NCI-H187 (cell line): ENCODE measurements around the gene PIK3R1.
"Not testable (repeated sequence)": the region's sequence is repeated elsewhere in the genome, so short reads cannot be mapped to it uniquely, and the experiment has no call there.

Experiments
- DNase-seq, 2 experiments: peaks; one replicate each; lab custom pipeline; 2025; lab: John Stamatoyannopoulos, UW

PIK3R1 gene

GRCh38 chr5:68193481-68194036, 22.0 kb upstream of the PIK3R1 start:
- no peak for DNase-seq

- no peak for DNase-seq
These were observed 21.2 kb upstream of the PIK3R1 start for GRCh38 chr5:68194386-68194785.

DNA sequence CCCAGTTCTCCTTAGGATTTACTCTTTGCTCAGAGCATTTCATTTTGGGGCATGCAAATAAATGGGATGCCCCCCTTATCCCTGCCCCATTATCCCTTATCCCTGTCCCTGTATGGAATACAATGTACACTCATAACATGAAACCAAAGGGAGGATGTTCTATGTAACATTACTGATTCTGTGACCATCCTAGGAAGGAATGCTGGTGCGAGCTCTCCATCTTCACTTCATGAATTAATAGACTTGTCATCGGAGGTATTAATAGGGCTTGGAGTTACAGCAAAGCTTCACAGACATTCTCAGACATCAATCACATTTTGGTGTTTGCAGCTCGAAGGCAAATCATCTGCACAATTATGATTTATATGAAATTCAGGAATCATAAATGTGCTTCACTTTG, 20.4 kb upstream of the PIK3R1 start:
- DNase-seq = no peak

DNA sequence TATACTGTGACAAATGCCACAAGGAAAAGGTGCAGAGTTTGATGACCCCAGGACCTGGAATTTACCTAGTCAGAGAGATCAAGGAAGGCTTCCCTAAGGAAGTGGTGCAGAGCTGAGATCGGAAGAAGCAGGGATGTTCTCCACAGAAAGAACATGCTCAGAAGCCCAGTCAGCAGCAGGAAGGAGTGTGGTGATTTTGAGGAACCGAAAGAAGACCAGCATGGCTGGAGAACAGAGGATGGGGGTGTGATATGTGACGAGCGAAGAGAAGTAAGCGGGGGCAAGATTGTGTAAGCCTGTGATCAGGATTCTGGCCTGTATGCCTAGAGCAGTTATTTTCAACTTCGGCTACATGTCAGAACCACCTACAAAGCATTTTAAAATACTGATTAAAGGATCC, 18.7 kb upstream of the PIK3R1 start:
- no peak for DNase-seq

GRCh38 chr5:68200288-68200687, 15.3 kb upstream of the PIK3R1 start:
- DNase-seq = no peak

DNA sequence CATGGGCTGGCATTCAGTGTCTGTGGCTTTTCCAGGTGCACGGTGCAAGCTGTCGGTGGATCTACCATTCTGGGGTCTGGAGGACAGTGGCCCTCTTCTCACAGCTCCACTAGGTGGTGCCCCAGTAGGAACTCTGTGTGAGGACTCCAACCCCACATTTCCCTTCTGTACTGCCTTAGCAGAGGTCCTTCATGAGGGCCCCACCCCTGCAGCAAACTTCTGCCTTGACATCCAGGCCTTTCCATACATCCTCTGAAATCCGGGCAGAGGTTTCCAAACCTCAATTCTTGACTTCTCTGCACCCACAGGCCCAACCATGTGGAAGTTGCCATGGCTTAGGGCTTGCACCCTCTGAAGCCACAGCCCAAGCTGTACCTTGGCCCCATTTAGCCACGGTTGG, 4.9 kb upstream of the PIK3R1 start:
- not testable (repeated sequence) for DNase-seq

- no peak for DNase-seq
These were observed 911 bp upstream of the PIK3R1 start for GRCh38 chr5:68214482-68215207.

DNA sequence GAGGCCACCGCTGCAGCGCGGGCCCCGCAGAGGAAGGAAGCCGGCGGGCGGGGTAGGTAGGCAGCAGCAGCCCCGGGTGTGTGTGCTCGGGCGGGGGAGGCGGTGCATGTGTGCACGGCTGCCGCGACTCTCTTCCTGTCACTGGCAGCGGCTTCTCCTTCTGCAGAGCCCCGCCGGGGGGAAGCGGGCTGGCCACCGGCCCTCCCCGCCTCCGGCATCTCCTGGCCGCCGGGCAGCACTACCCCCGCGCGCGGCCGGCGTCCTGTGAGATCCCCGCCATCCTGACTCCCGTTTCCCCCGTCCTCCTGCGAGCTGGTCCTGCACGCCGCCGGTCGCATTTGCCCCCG, 315 bp downstream of the PIK3R1 start:
- peak; percentile 77 to 85 for DNase-seq

- peak in 1 of 2 experiments; percentile 37 for DNase-seq
These were observed 890 bp downstream of the PIK3R1 start for GRCh38 chr5:68216245-68217046.

- no peak for DNase-seq
These were observed 1.4 kb downstream of the PIK3R1 start for GRCh38 chr5:68217047-68217355.

DNA sequence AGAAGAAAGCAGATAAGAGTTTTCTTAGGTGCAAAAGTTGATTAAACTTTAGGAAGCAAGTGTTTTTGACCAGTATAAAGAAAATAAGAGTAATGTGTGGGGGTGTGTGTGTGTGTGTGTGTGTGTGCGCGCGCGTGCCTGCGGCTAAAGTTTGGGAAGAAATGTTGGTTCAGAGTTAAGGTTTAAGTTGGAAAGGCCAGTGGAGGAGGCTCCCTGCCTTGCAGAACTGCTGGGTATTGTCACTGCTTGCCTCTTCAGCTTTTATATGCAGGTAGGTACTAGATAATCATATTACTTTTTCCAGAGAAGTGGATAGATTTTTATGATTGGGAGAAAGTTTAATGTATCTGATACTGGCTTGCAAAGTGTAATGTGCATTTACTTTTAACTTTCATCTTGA, 2.0 kb downstream of the PIK3R1 start:
- no peak for DNase-seq

DNA sequence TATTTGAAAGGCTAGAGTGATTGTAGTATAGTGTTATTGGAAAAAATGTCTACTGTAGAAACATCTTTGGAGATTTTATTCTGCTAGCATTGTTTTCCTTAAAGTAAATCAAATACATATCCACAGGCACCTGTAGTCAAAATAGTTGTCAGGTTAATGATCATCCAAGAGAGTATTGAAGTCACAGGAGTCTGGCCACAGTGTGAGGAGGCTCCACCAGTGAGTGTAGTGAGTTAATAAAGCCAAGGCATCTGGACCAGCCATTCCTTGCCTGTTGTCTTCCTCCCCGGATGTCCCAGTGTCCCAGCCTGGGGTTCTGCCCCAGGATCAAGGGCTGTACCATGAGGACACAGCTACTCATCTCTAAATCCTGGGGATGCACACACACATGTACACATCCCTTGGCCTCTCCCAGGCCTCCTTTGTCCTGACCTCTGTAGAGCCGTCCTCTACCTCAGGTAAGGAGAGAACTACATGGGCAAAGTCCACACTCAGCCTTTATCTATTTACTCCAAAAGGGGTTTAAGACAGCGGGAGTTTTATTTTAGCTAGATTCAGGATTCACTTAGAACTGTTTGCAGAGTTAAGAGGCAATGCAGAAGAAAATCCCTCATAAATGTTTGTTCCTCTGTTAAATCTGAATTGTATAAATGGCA, 3.7 kb downstream of the PIK3R1 start:
- no peak for DNase-seq

- no peak for DNase-seq
These were observed 4.7 kb downstream of the PIK3R1 start for GRCh38 chr5:68220260-68220659.

GRCh38 chr5:68220914-68221313, 5.4 kb downstream of the PIK3R1 start:
- DNase-seq = no peak

DNA sequence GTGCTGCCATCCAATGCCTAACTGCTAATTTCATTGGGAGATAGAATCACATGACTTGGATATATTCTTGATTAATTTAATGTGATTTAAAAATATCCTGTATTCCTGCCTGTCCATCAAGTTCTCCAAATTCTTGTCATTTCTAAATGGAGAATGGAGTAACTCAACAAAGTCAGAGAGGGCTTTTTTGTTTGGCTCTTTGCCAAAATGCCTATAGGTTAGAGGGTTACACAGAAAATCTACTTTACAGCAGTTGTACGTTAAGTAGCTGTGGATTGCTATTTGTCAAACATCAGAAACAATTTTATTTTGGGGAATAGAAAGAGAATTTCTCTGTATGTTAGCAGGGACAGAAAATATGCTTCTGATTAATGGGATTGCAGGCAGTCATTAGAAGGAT, 5.9 kb downstream of the PIK3R1 start:
- DNase-seq = no peak

- no peak for DNase-seq
These were observed 6.8 kb downstream of the PIK3R1 start for GRCh38 chr5:68222310-68222709.

- DNase-seq = no peak
These were observed 7.3 kb downstream of the PIK3R1 start for GRCh38 chr5:68222824-68223354.

DNA sequence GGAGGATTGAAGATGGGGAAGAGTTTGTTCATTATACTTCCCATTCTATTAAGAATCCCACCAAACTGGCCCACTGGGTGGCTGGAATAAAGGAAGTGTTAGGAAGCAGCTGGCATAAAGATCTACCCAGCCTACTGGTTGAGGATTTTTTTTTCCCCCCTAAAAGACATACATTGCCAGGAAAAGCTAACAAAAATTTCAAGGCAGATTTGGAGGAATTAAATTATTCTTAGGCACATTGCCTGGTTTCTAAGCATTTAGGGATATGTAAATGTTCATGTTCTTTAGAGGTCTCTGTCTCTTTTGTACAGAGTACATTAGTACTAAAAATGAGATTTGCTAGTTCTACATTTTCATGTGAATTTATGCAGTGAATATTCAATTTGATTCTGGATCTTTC, 8.3 kb downstream of the PIK3R1 start:
- DNase-seq = no peak

- DNase-seq = no peak
These were observed 9.1 kb downstream of the PIK3R1 start for GRCh38 chr5:68224509-68225187.

DNA sequence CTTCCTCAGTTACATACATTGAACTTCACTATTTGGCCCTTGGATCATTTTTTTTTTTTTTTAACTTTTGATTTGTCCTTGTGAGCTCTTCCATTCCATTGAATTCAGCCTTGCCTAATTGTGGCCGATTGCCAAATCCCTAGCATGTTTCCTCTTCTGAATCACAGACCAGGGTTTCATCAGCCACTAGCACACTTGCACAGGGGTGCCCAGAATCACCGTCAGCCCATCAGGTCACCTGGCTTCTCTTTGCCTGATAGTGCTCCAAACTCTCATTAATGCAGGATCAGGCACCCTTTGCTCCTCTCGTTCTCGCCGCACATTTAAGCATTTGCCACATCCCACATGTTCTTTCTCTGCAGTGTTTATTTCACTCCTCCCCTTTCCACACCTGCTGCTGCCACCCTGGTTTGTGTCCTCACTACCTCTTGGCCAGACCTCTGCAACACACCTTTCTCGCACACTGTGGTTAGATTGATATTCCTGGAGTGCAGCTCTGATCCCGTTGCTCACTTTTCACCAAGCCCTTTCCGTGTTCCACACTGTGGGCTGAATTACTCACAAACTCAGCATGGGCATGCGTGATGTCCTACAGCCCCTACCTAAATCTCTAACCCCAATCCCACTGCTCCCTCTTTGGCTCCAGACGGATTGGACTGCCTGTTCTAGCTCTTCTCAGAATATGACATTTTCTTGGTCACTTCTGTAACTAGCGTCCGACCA, 9.8 kb downstream of the PIK3R1 start:
- no peak for DNase-seq

- DNase-seq = no peak
These were observed 10.5 kb downstream of the PIK3R1 start for GRCh38 chr5:68225911-68226545.
